ENCODE data around the gene NHEJ1.

- TF ChIP-seq, protein P1, sequence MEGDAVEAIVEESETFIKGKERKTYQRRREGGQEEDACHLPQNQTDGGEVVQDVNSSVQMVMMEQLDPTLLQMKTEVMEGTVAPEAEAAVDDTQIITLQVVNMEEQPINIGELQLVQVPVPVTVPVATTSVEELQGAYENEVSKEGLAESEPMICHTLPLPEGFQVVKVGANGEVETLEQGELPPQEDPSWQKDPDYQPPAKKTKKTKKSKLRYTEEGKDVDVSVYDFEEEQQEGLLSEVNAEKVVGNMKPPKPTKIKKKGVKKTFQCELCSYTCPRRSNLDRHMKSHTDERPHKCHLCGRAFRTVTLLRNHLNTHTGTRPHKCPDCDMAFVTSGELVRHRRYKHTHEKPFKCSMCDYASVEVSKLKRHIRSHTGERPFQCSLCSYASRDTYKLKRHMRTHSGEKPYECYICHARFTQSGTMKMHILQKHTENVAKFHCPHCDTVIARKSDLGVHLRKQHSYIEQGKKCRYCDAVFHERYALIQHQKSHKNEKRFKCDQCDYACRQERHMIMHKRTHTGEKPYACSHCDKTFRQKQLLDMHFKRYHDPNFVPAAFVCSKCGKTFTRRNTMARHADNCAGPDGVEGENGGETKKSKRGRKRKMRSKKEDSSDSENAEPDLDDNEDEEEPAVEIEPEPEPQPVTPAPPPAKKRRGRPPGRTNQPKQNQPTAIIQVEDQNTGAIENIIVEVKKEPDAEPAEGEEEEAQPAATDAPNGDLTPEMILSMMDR (conservative IDR thresholded peaks at IDR 0.05 in 1 of 2, IDR thresholded peaks at IDR 0.05 in 1 of 2; ENCODE audit: extremely low read depth in 1 of 2, insufficient read depth in 1 of 2, low read depth in 1 of 2, low read length in 2 of 2) = no peak
- TF ChIP-seq EZH2 (IDR thresholded peaks at IDR 0.05; ENCODE audit: borderline replicate concordance, low read length) = no peak
Measured at GRCh38 chr2:219204425-219205164, 44.0 kb upstream of the NHEJ1 start.
